CD14-positive monocyte (primary cell): ENCODE results near the gene KIF16B. TPM values are rescaled to one million over a fixed set of nuclear protein-coding genes. Genes with fewer than 3 reads are reported as not detected.

Source experiments
- DNase-seq, 3 donors: peaks; one replicate each; pipeline ENCODE4 v3.0.0-alpha.2; 2011 to 2022
- H2AFZ ChIP-seq: 2 replicates; pipeline ENCODE4 v1.6.0; 2012; ENCODE audit warnings: mild to moderate bottlenecking, low read depth, low read length, inconsistent platforms; ENCODE audit not compliant: insufficient read depth, poor library complexity, severe bottlenecking
- H3K27ac ChIP-seq, 2 donors: 1 replicate in 1 of 2; 2 replicates in 1 of 2; pipeline ENCODE4 v1.5.1; 2012 to 2013; ENCODE audit warnings: low read length in 2 of 2, control low read depth in 1 of 2, inconsistent platforms in 1 of 2, low read depth in 1 of 2, mild to moderate bottlenecking in 1 of 2
- H3K27me3 ChIP-seq, 2 donors: one replicate each; pipeline versions ENCODE4 v1.6.0 to v1.6.1; 2011 to 2013; ENCODE audit warnings: low read length in 2 of 2; ENCODE audit not compliant: control insufficient read depth in 2 of 2, insufficient read depth in 2 of 2
- H3K36me3 ChIP-seq, 2 donors: replicated peaks in 1 of 2; 1 replicate in 1 of 2; 2 replicates in 1 of 2; pipeline versions ENCODE4 v1.5.1 to v1.6.1; 2012 to 2013; ENCODE audit warnings: low read length in 2 of 2, control low read depth in 1 of 2, inconsistent platforms in 1 of 2, mild to moderate bottlenecking in 1 of 2; ENCODE audit not compliant: insufficient read depth in 2 of 2, control insufficient read depth in 1 of 2
- H3K4me1 ChIP-seq, 2 donors: 1 replicate in 1 of 2; 2 replicates in 1 of 2; pipeline versions ENCODE4 v1.5.1 to v1.6.1; 2012 to 2013; ENCODE audit warnings: low read length in 2 of 2, control low read depth in 1 of 2, inconsistent platforms in 1 of 2, mild to moderate bottlenecking in 1 of 2, moderate library complexity in 1 of 2; ENCODE audit not compliant: insufficient read depth in 2 of 2, control insufficient read depth in 1 of 2
- H3K4me2 ChIP-seq: replicated peaks from 2 replicates; pipeline ENCODE3; 2012; ENCODE audit warnings: low read length, moderate library complexity, mild to moderate bottlenecking; ENCODE audit not compliant: poor library complexity, severe bottlenecking; ENCODE audit errors: extremely low read depth
- H3K4me3 ChIP-seq, 3 experiments: fragments of 200-600 bp in 1 of 3; sonication (generic) in 1 of 3; replicated peaks in 1 of 3; 1 replicate in 2 of 3; 2 replicates in 1 of 3; pipeline ENCODE4 v1.5.1; 2011 to 2013; ENCODE audit warnings: low read length in 3 of 3, mild to moderate bottlenecking in 3 of 3, control low read depth in 2 of 3, low read depth in 2 of 3, inconsistent platforms in 1 of 3, moderate library complexity in 1 of 3
- H3K79me2 ChIP-seq: 2 replicates; pipeline ENCODE4 v1.6.0; 2012; ENCODE audit warnings: mild to moderate bottlenecking, control low read depth, inconsistent platforms, low read length, moderate library complexity; ENCODE audit not compliant: insufficient read depth
- H3K9ac ChIP-seq: 2 replicates; pipeline ENCODE4 v1.6.0; 2017; ENCODE audit warnings: low read length, mild to moderate bottlenecking; ENCODE audit not compliant: insufficient read depth, poor library complexity, severe bottlenecking
- H3K9me3 ChIP-seq, 2 donors: replicated peaks in 1 of 2; 1 replicate in 1 of 2; 2 replicates in 1 of 2; pipeline versions ENCODE4 v1.5.1 to v1.6.1; 2012 to 2013; ENCODE audit warnings: low read length in 2 of 2, control low read depth in 1 of 2; ENCODE audit not compliant: control insufficient read depth in 1 of 2, insufficient read depth in 1 of 2
- H4K20me1 ChIP-seq: 2 replicates; pipeline ENCODE4 v1.6.0; 2012; ENCODE audit warnings: mild to moderate bottlenecking, low read length, control low read depth, moderate library complexity; ENCODE audit not compliant: insufficient read depth
- H3K27ac Mint-ChIP-seq, 7 donors: one replicate each; pipeline ENCODE4 v1.8.0; 2020; ENCODE audit warnings: mild to moderate bottlenecking in 7 of 7, mixed read lengths in 7 of 7, moderate library complexity in 6 of 7, inconsistent platforms in 2 of 7
- H3K27me3 Mint-ChIP-seq, 3 donors: one replicate each; pipeline ENCODE4 v1.8.0; 2021 to 2022; ENCODE audit warnings: low read depth in 3 of 3, mild to moderate bottlenecking in 3 of 3, mixed read lengths in 3 of 3, moderate library complexity in 3 of 3, inconsistent platforms in 1 of 3
- H3K36me3 Mint-ChIP-seq, 2 donors: one replicate each; pipeline ENCODE4 v1.8.0; 2020; ENCODE audit warnings: mixed read lengths in 2 of 2, inconsistent platforms in 1 of 2, mild to moderate bottlenecking in 1 of 2
- H3K4me1 Mint-ChIP-seq: one replicate; pipeline ENCODE4 v1.8.0; 2020; ENCODE audit warnings: mild to moderate bottlenecking, mixed read lengths
- H3K4me3 Mint-ChIP-seq, 2 donors: one replicate each; pipeline ENCODE4 v1.8.0; 2020; ENCODE audit warnings: mild to moderate bottlenecking in 2 of 2, mixed read lengths in 2 of 2, moderate library complexity in 1 of 2
- H3K9me3 Mint-ChIP-seq, 7 donors: one replicate each; pipeline ENCODE4 v1.8.0; 2020 to 2022; ENCODE audit warnings: mixed read lengths in 7 of 7, mild to moderate bottlenecking in 6 of 7, moderate library complexity in 6 of 7, inconsistent platforms in 2 of 7
- CTCF ChIP-seq: fragments of 200-600 bp; IDR thresholded peaks from one replicate; pipeline ENCODE4 v1.8.0; 2022; ENCODE audit warnings: antibody characterized with exemption, mild to moderate bottlenecking
- WGBS: methylation state at CpG from one replicate; pipeline ENCODE4 v1.1.5; 2013; ENCODE audit warnings: missing lambda C conversion rate; ENCODE audit not compliant: insufficient coverage; 5-methylcytosine and 5-hydroxymethylcytosine counted together
- intact Hi-C, 2 donors: fragments of 100-400 bp; cut with micrococcal nuclease; formaldehyde crosslinking; loops; one replicate each; pipeline versions ENCODE4 v1.15.0 to v1.15.1; 2023
- polyA plus RNA-seq, 3 donors: library from polyadenylated mRNA; depleted of rRNA in 1 of 3; unstranded in 2 of 3; stranded (reverse) in 1 of 3; fragments of 300-500 nt in 2 of 3; fragments of >200 nt in 1 of 3; fragmentation: Illumina TruSeq in 2 of 3; gene quantifications; 1 replicate in 2 of 3; 2 replicates in 1 of 3; pipeline ENCODE4 v1.2.3, GENCODE V29; 2012 to 2021

Gene KIF16B
- polyA plus RNA-seq, 3 donors, result 0.89 to 2.9 (median 2.8) TPM

GRCh38 chr20:16445482-16445881, 127.8 kb downstream of the KIF16B start:
- no peak for TF ChIP-seq CTCF
- Mint-ChIP-seq H3K36me3 (peaks cover 6 to 12% of the 10 kb centered on the region in 2 donors), H3K4me1 (no peaks in the 10 kb centered on the region), H3K4me3 (no peak overlapping the region), H3K9me3 (peaks cover 0 to 9% (median 3%) of the 10 kb centered on the region in 7 donors), H3K27me3 (no peaks in the 10 kb centered on the region), H3K27ac (no peak overlapping the region)
- H4K20me1 ChIP-seq, result no peaks in the 10 kb centered on the region
- H3K4me2 ChIP-seq, result no peak overlapping the region
- no peak overlapping the region for H3K4me3 ChIP-seq
- no peak overlapping the region for H3K9ac ChIP-seq
- intact Hi-C loops, result no loop called here
- H3K27ac ChIP-seq, result no peak overlapping the region
- no peaks in the 10 kb centered on the region for H3K4me1 ChIP-seq
- H2AFZ ChIP-seq, result no peak overlapping the region
- no peaks in the 10 kb centered on the region for H3K79me2 ChIP-seq
- DNase-seq, result no peak
- 100% methylated on average over 3 of the region's 3 CpGs for WGBS
- no peaks in the 10 kb centered on the region for H3K36me3 ChIP-seq
- no peaks in the 10 kb centered on the region for H3K9me3 ChIP-seq
- no peaks in the 10 kb centered on the region for H3K27me3 ChIP-seq

GRCh38 chr20:16444057-16444777, 129.0 kb downstream of the KIF16B start:
- no peaks in the 10 kb centered on the region for H3K27me3 ChIP-seq
- H3K27me3 Mint-ChIP-seq, result no peaks in the 10 kb centered on the region
- no peak overlapping the region for H3K27ac ChIP-seq
- no peak overlapping the region for H2AFZ ChIP-seq
- H3K9me3 Mint-ChIP-seq, result peaks cover 0 to 16% (median 7%) of the 10 kb centered on the region in 7 donors
- 100% methylated on average over 1 of the region's 6 CpGs for WGBS
- H3K4me3 Mint-ChIP-seq, result no peak overlapping the region
- no peaks in the 10 kb centered on the region for H3K4me1 Mint-ChIP-seq
- H3K36me3 ChIP-seq, result no peaks in the 10 kb centered on the region
- TF ChIP-seq CTCF, result no peak
- H4K20me1 ChIP-seq, result no peaks in the 10 kb centered on the region
- intact Hi-C loops, result no loop called here
- no peak for DNase-seq
- H3K27ac Mint-ChIP-seq, result no peak overlapping the region
- no peak overlapping the region for H3K4me3 ChIP-seq
- H3K9ac ChIP-seq, result no peak overlapping the region
- peaks cover 0 to 5% of the 10 kb centered on the region in 2 donors for H3K9me3 ChIP-seq
- no peak overlapping the region for H3K4me2 ChIP-seq
- H3K79me2 ChIP-seq, result no peaks in the 10 kb centered on the region
- H3K4me1 ChIP-seq, result no peaks in the 10 kb centered on the region
- H3K36me3 Mint-ChIP-seq, result peaks cover 3 to 9% of the 10 kb centered on the region in 2 donors
